ENCODE results near the gene SLC24A3. TPM values are rescaled to one million over a fixed set of nuclear protein-coding genes. Genes with fewer than 3 reads are reported as not detected.

The SLC24A3 gene
- polyA plus RNA-seq, 1 donor (not counting 4 experiments of a cell fraction or from before 2014, with no cell fraction given) = 0.17 TPM

- H2AFZ ChIP-seq (ENCODE audit: control insufficient read depth, low read length) = no peak overlapping the region
- H3K4me1 ChIP-seq (ENCODE audit: control insufficient read depth, extremely low read depth, insufficient read depth, low read length) = no peaks in the 10 kb centered on the region
- no peaks in the 10 kb centered on the region for H3K79me2 ChIP-seq (ENCODE audit: control insufficient read depth, insufficient read depth, low read length)
- no peak for TF ChIP-seq EZH2 (IDR thresholded peaks at IDR 0.05; ENCODE audit: low read length)
- TF ChIP-seq CTCF (optimal IDR thresholded peaks at IDR 0.05 in 1 of 3, IDR thresholded peaks at IDR 0.05 in 1 of 3, conservative IDR thresholded peaks at IDR 0.05 in 1 of 3; ENCODE audit: extremely low read depth in 1 of 3, insufficient read depth in 2 of 3, low read length in 3 of 3) = no peak
- no peak for FAIRE-seq
- no peak overlapping the region for H3K4me3 ChIP-seq (ENCODE audit: control insufficient read depth in 2 of 3, extremely low read depth in 1 of 3, insufficient read depth in 2 of 3, low read depth in 1 of 3, low read length in 3 of 3)
- dilution Hi-C loops (cut with MboI; ENCODE audit: extremely low pct_ligation_motif_present, low sequenced_read_pairs) = no loop called here
- H3K9me1 ChIP-seq (ENCODE audit: control insufficient read depth, extremely low read depth, insufficient read depth, low read length) = no peaks in the 10 kb centered on the region
- no peaks in the 10 kb centered on the region for H4K20me1 ChIP-seq (ENCODE audit: control insufficient read depth, extremely low read depth, insufficient read depth, low read length)
- H3K9ac ChIP-seq (ENCODE audit: control insufficient read depth, extremely low read depth, insufficient read depth, low read length) = no peak overlapping the region
- H3K9me3 ChIP-seq (ENCODE audit: control insufficient read depth, low read depth, low read length) = no peaks in the 10 kb centered on the region
- no peak for DNase-seq (ENCODE audit: low read depth, low spot score)
- no peak overlapping the region for H3K27ac ChIP-seq (ENCODE audit: control insufficient read depth, insufficient read depth, low read length)
- no peak overlapping the region for H3K4me2 ChIP-seq (ENCODE audit: control insufficient read depth, extremely low read depth, insufficient read depth, low read depth, low read length)
- no peaks in the 10 kb centered on the region for H3K27me3 ChIP-seq (ENCODE audit: control insufficient read depth, extremely low read depth, insufficient read depth, low read length)
- no peaks in the 10 kb centered on the region for H3K36me3 ChIP-seq (ENCODE audit: control insufficient read depth in 2 of 2, extremely low read depth in 1 of 2, insufficient read depth in 2 of 2, low read length in 2 of 2)
These were observed 233.8 kb downstream of the SLC24A3 start for GRCh38 chr20:19446246-19446645.

- no peak overlapping the region for H3K4me2 ChIP-seq (ENCODE audit: control insufficient read depth, extremely low read depth, insufficient read depth, low read depth, low read length)
- no peaks in the 10 kb centered on the region for H3K9me3 ChIP-seq (ENCODE audit: control insufficient read depth, low read depth, low read length)
- H4K20me1 ChIP-seq (ENCODE audit: control insufficient read depth, extremely low read depth, insufficient read depth, low read length) = no peaks in the 10 kb centered on the region
- H3K9me1 ChIP-seq (ENCODE audit: control insufficient read depth, extremely low read depth, insufficient read depth, low read length) = no peaks in the 10 kb centered on the region
- H3K27me3 ChIP-seq (ENCODE audit: control insufficient read depth, extremely low read depth, insufficient read depth, low read length) = no peaks in the 10 kb centered on the region
- H3K9ac ChIP-seq (ENCODE audit: control insufficient read depth, extremely low read depth, insufficient read depth, low read length) = no peak overlapping the region
- H3K4me1 ChIP-seq (ENCODE audit: control insufficient read depth, extremely low read depth, insufficient read depth, low read length) = no peaks in the 10 kb centered on the region
- no peak overlapping the region for H3K27ac ChIP-seq (ENCODE audit: control insufficient read depth, insufficient read depth, low read length)
- no peak for TF ChIP-seq CTCF (optimal IDR thresholded peaks at IDR 0.05 in 1 of 3, IDR thresholded peaks at IDR 0.05 in 1 of 3, conservative IDR thresholded peaks at IDR 0.05 in 1 of 3; ENCODE audit: extremely low read depth in 1 of 3, insufficient read depth in 2 of 3, low read length in 3 of 3)
- no peak for TF ChIP-seq EZH2 (IDR thresholded peaks at IDR 0.05; ENCODE audit: low read length)
- no peak for FAIRE-seq
- dilution Hi-C loops (cut with MboI; ENCODE audit: extremely low pct_ligation_motif_present, low sequenced_read_pairs) = no loop called here
- H3K4me3 ChIP-seq (ENCODE audit: control insufficient read depth in 2 of 3, extremely low read depth in 1 of 3, insufficient read depth in 2 of 3, low read depth in 1 of 3, low read length in 3 of 3) = no peak overlapping the region
- H3K79me2 ChIP-seq (ENCODE audit: control insufficient read depth, insufficient read depth, low read length) = no peaks in the 10 kb centered on the region
- no peaks in the 10 kb centered on the region for H3K36me3 ChIP-seq (ENCODE audit: control insufficient read depth in 2 of 2, extremely low read depth in 1 of 2, insufficient read depth in 2 of 2, low read length in 2 of 2)
- H2AFZ ChIP-seq (ENCODE audit: control insufficient read depth, low read length) = no peak overlapping the region
- DNase-seq (ENCODE audit: low read depth, low spot score) = no peak
These were observed 236.2 kb downstream of the SLC24A3 start for GRCh38 chr20:19448632-19449031.
